Measurements from ENCODE around the gene FBLN1. TPM values are rescaled to one million over a fixed set of nuclear protein-coding genes. Genes with fewer than 3 reads are reported as not detected.

FBLN1 gene
- total RNA-seq, 1 experiment from 2014 or later = 28.6 TPM

GRCh38 chr22:45468872-45469271 is 33.8 kb upstream of the FBLN1 start:
- H3K36me3 Mint-ChIP-seq (ENCODE audit: insufficient read depth, unreplicated experiment) = no peaks in the 10 kb centered on the region
- no TSS peak for BruUV-seq (replicated peaks)
- H3K27me3 Mint-ChIP-seq (ENCODE audit: unreplicated experiment) = peaks cover 28% of the 10 kb centered on the region
- DNase-seq = no peak
- TF ChIP-seq CTCF (IDR thresholded peaks at IDR 0.05; ENCODE audit: unreplicated experiment) = no peak
- H3K4me1 Mint-ChIP-seq (ENCODE audit: low read depth, unreplicated experiment) = no peaks in the 10 kb centered on the region
- H3K27ac Mint-ChIP-seq (ENCODE audit: unreplicated experiment) = no peak overlapping the region
- no peak overlapping the region for H3K4me3 Mint-ChIP-seq (ENCODE audit: low read depth, unreplicated experiment)
- H3K9me3 Mint-ChIP-seq (ENCODE audit: low read depth, unreplicated experiment) = peaks cover 4% of the 10 kb centered on the region
- intact Hi-C loops (cut with micrococcal nuclease; ENCODE audit: unreplicated experiment) = no loop called here
- CTCF ChIA-PET = interaction anchor here (0.6 kb wide), 1 partner anchor 57 kb away, joined by 3 read pairs; no protein-coding TSS in a partner anchor

DNA sequence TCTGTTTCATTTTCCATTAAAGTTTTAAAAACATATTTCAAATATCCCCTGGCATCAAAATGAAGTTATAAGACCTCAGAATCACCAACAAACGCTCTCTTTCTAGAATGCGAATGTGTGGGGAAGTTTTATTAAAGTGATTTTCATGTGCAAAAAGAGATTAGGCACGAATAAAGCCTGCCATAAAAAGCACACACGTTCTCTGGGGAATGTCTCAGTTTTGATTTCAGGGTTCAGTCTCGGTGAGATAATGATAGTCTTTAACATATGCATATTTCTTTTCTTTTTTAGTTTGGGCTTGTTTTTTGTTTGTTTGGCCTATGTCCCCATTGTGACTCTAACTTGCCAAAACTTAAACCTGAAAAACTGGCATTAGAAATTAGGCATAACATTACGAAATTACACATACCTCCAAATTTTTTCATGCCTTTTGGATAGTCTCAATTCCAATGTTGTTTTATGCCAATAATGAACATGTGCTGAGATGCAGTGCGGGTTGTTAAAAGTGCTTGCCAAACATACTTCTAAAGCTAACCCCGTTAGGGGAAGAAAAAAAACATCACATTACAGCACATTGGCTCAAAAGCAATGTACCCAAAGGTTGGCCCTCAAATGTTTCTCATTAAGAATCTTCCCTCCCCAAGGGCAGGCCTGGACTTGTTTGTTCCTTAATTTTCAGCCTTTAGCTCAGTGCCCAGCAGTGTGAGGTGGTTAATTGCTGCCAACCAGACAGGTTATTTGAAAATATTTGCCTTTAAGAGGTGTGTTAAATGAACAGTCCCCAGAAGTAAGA is 33.2 kb upstream of the FBLN1 start:
- Mint-ChIP-seq H3K36me3 (ENCODE audit: insufficient read depth, unreplicated experiment) (no peaks in the 10 kb centered on the region), H3K27me3 (ENCODE audit: unreplicated experiment) (peaks cover 22% of the 10 kb centered on the region), H3K9me3 (ENCODE audit: low read depth, unreplicated experiment) (peaks cover under 1% of the 10 kb centered on the region), H3K27ac (ENCODE audit: unreplicated experiment) (no peak overlapping the region), H3K4me1 (ENCODE audit: low read depth, unreplicated experiment) (no peaks in the 10 kb centered on the region), H3K4me3 (ENCODE audit: low read depth, unreplicated experiment) (no peak overlapping the region)
- intact Hi-C loops (cut with micrococcal nuclease; ENCODE audit: unreplicated experiment) = no loop called here
- TF ChIP-seq CTCF (IDR thresholded peaks at IDR 0.05; ENCODE audit: unreplicated experiment) = no peak
- BruUV-seq (replicated peaks) = no TSS peak
- no peak for DNase-seq
- CTCF ChIA-PET = interaction anchor here (0.6 kb wide), 1 partner anchor 508 kb away, joined by 9 read pairs; the partner anchor contains the start of gene WNT7B

DNA sequence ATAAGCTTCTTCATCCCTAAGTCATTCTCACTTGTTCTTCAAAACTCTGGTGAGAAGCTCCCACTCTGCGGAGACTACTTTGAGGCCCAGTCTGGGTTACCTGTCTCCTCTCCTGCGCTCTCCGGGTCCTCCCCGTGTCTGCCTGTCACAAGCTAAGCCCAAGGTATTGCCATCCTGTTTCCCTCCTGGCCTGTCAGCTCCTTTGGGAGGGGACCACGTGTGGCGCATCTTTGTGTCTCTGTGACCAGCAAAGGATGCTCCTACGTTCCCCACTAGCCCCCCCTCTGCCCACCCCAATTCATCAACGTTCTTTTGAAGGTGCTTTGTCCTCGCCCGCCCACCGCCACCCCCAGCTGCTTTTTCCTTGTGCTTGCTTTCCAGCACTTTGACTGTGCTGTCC is 31.8 kb upstream of the FBLN1 start:
- CTCF ChIA-PET = interaction anchor here (0.5 kb wide), 1 partner anchor 561 kb away, joined by 5 read pairs; no protein-coding TSS in a partner anchor
- H3K9me3 Mint-ChIP-seq (ENCODE audit: low read depth, unreplicated experiment) = no peaks in the 10 kb centered on the region
- no peaks in the 10 kb centered on the region for H3K36me3 Mint-ChIP-seq (ENCODE audit: insufficient read depth, unreplicated experiment)
- no peak for TF ChIP-seq CTCF (IDR thresholded peaks at IDR 0.05; ENCODE audit: unreplicated experiment)
- no peak for DNase-seq
- BruUV-seq (replicated peaks) = no TSS peak
- H3K4me1 Mint-ChIP-seq (ENCODE audit: low read depth, unreplicated experiment) = no peaks in the 10 kb centered on the region
- H3K4me3 Mint-ChIP-seq (ENCODE audit: low read depth, unreplicated experiment) = no peak overlapping the region
- no peak overlapping the region for H3K27ac Mint-ChIP-seq (ENCODE audit: unreplicated experiment)
- intact Hi-C loops (cut with micrococcal nuclease; ENCODE audit: unreplicated experiment) = no loop called here
- peaks cover 26% of the 10 kb centered on the region for H3K27me3 Mint-ChIP-seq (ENCODE audit: unreplicated experiment)

DNA sequence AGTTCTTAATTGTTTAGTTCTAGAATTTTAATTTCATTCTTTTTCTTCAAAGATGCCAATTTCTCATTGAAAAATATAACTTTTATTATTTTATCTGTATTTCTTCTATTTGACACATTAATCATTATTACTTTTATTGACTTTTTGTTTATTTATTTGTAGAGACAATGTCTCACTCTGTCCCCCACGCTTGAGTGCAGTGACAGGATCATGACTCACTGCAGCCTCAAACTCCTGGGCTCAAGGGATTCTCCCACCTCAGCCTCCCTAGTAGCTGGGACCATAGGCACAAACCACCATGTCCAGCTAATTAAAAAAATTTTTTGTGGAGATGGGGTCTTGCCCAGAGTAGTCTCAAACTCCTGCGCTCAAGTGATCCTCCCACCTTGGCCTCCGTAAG is 30.3 kb upstream of the FBLN1 start:
- intact Hi-C loops (cut with micrococcal nuclease; ENCODE audit: unreplicated experiment) = no loop called here
- BruUV-seq (replicated peaks) = no TSS peak
- Mint-ChIP-seq H3K9me3 (ENCODE audit: low read depth, unreplicated experiment) (no peaks in the 10 kb centered on the region), H3K27ac (ENCODE audit: unreplicated experiment) (no peak overlapping the region), H3K27me3 (ENCODE audit: unreplicated experiment) (peaks cover 42% of the 10 kb centered on the region), H3K4me1 (ENCODE audit: low read depth, unreplicated experiment) (no peaks in the 10 kb centered on the region), H3K36me3 (ENCODE audit: insufficient read depth, unreplicated experiment) (no peaks in the 10 kb centered on the region), H3K4me3 (ENCODE audit: low read depth, unreplicated experiment) (no peak overlapping the region)
- CTCF ChIA-PET = no interaction called here
- no peak for TF ChIP-seq CTCF (IDR thresholded peaks at IDR 0.05; ENCODE audit: unreplicated experiment)
- no peak for DNase-seq
